ENCODE data around the gene IL18.
"Not testable (repeated sequence)": the region's sequence is repeated elsewhere in the genome, so short reads cannot be mapped to it uniquely, and the experiment has no call there.

IL18 gene

DNA sequence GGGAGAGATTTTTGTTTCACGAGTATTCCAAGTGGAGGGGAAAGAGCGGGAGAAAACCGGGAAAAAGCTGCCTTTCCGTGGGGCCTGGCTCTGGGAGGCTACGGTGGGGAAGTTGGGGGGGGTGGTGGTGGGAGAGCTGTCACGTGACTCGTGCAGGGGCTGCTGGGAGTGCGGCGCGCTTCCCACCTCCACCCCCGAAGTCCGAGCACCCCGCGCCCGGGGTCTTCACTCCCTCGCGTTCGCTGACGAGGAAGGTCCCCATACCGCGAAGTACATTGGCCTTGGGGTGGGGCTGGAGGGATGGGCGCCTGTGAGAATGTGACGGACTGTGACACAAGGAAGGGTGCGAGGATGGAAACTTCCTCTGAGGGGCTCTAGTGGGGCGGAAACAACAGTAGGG, 3.3 kb upstream of the IL18 start, which contains the start of gene TEX12:
TSS of gene TEX12 (plus strand) at position 228 of the 400 bp plus-strand sequence. CDS start 1,897 bp downstream, outside the sequence.
- no peak for DNase-seq

DNA sequence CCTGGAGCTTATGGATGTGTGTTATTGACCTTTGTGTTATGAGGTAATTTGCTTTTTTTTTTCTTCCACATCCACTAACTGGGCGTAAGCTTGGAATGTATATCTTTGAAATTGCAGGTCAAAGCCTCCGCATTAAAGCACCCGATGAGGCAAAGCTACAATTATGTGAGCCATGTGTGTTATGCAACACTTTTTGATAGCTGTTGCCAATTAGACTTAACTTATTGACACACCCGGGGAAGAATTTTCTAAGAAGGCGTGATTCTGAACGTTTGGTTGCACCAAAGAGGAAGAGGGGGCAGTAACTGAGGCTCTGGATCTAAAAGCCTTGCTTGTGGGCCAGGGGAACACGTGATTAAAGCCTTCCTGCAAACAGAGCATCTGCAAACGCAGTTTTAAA, 2.7 kb upstream of the IL18 start:
- DNase-seq: no peak

DNA sequence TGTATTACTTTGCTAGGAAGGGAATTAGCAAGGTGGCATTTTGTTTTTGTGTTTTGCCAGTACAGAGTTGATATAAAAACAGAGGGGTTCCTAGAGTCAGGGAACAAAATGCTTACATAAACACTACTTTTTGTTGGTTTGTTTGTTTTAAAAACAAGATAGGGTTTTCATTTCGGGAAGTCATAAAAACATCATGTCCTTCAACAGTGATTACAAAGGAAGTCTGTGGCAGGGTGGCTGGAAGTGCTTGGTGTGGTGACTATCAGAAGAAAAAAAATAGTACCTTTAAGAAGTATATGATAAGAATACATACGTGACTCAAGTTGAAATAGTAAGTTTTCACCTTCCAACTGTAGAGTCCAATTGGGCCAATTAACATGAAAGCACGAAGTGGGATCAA, 1.2 kb upstream of the IL18 start:
- DNase-seq: no peak

- no peak for DNase-seq
These were observed 940 bp downstream of the IL18 start for GRCh38 chr11:112162761-112163546.

GRCh38 chr11:112162200-112162599, 1.7 kb downstream of the IL18 start:
- not testable (repeated sequence) for DNase-seq

- DNase-seq: no peak
These were observed 2.9 kb downstream of the IL18 start for GRCh38 chr11:112161012-112161411.

DNA sequence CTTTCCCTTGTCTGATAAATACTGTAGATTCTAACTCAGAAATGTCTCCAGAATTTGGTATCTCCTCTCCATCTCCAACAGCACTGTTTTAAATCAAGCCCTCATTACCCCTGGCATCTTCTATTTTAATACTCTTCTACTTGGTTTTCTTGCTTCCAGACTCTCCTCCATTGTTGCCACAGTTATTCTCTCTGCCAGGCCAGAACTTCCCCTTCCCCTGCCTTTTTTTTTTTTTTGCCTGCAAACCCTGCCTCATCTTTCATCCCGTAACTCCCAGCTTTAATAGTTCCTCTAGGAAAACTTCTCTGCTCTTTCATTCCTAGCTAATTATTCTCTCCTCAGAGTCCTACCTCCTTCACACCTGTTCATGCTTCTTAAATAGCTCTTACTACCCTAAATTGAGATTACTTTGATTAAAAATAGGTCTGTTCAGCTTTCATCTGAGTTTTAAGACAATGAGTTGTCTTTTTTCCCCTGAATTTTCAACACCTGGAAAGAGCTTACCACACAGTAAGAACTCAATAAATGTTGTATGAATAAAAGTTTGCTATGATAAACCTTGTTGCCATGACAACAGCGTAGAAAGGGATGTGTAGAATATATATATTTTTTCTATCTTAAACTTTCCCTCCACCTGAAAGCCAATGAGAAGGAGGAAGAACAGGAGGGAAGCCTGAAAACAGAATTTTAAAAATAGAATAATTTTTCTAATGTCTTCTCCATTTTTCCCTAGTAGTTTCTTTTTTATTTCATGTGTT, 3.6 kb downstream of the IL18 start:
- no peak for DNase-seq

GRCh38 chr11:112159098-112160065, 4.5 kb downstream of the IL18 start:
- no peak for DNase-seq

- no peak for DNase-seq
These were observed 6.7 kb downstream of the IL18 start for GRCh38 chr11:112156956-112157766.

GRCh38 chr11:112156153-112156955, 7.5 kb downstream of the IL18 start:
- DNase-seq: no peak

- DNase-seq: no peak
These were observed 13.4 kb downstream of the IL18 start for GRCh38 chr11:112150517-112150916.

GRCh38 chr11:112143597-112143996, 20.3 kb downstream of the IL18 start:
- DNase-seq: no peak

DNA sequence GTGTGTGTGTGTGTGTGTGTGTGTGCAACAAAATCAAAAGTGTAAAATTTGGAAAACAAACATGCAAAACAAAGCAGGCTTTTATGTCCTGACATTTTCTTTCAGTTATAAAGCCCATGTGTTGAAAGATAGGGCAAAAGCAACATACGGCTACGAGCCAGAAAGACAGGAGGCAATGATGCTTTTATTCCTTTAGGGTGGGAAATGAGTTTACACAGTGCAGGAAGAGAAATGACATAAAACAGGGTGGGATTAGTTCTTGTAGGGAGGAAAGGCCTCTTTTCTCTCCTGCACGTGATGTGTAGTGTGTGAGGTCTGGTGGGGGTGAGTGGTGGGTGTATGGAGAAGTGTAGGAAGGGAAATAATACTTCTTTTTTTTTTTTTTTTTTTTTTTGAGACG, 29.4 kb downstream of the IL18 start:
- no peak for DNase-seq

GRCh38 chr11:112132737-112133136, 31.2 kb downstream of the IL18 start:
- no peak for DNase-seq

- no peak for DNase-seq
These were observed 34.2 kb downstream of the IL18 start for GRCh38 chr11:112129656-112130055.

GRCh38 chr11:112128483-112129121, 35.3 kb downstream of the IL18 start:
- DNase-seq: no peak

- no peak for DNase-seq
These were observed 36.8 kb downstream of the IL18 start for GRCh38 chr11:112127056-112127455.

GRCh38 chr11:112123129-112123528, 40.8 kb downstream of the IL18 start:
- DNase-seq: no peak

- DNase-seq: no peak
These were observed 41.8 kb downstream of the IL18 start for GRCh38 chr11:112121981-112122615.

- peak; percentile 37 for DNase-seq
These were observed 45.7 kb downstream of the IL18 start for GRCh38 chr11:112118176-112118575.
